T-helper 1 cell treated with Interleukin-12 subunit alpha and Interleukin-12 subunit beta and Interleukin-4 antibody, amounts not matched to agents 30 μg/mL and 1 μg/mL, for 36 hours (primary cell): Measurements from ENCODE around the gene NPHP1.
"Not testable (repeated sequence)": the region's sequence is repeated elsewhere in the genome, so short reads cannot be mapped to it uniquely, and the experiment has no call there.

Experiments used
- H3K27ac Mint-ChIP-seq: one replicate; pipeline ENCODE4 v1.8.0; 2021; ENCODE audit warnings: mild to moderate bottlenecking, mixed read lengths
- H3K27me3 Mint-ChIP-seq: one replicate; pipeline ENCODE4 v1.8.0; 2021; ENCODE audit warnings: low read depth, mixed read lengths
- H3K36me3 Mint-ChIP-seq: one replicate; pipeline ENCODE4 v1.8.0; 2021; ENCODE audit warnings: low read depth, mixed read lengths
- H3K4me1 Mint-ChIP-seq: one replicate; pipeline ENCODE4 v1.8.0; 2021; ENCODE audit warnings: low read depth, mixed read lengths
- H3K4me3 Mint-ChIP-seq: one replicate; pipeline ENCODE4 v1.8.0; 2021; ENCODE audit warnings: mild to moderate bottlenecking, moderate library complexity, mixed read lengths
- H3K9me3 Mint-ChIP-seq: one replicate; pipeline ENCODE4 v1.8.0; 2021; ENCODE audit warnings: mixed read lengths

NPHP1 gene

GRCh38 chr2:110126086-110126773 is 78.6 kb downstream of the NPHP1 start:
- no peaks in the 10 kb centered on the region for H3K27me3 Mint-ChIP-seq
- no peaks in the 10 kb centered on the region for H3K36me3 Mint-ChIP-seq
- no peaks in the 10 kb centered on the region for H3K4me1 Mint-ChIP-seq
- H3K27ac Mint-ChIP-seq, result no peak overlapping the region
- no peak overlapping the region for H3K4me3 Mint-ChIP-seq
- H3K9me3 Mint-ChIP-seq, result no peaks in the 10 kb centered on the region

DNA sequence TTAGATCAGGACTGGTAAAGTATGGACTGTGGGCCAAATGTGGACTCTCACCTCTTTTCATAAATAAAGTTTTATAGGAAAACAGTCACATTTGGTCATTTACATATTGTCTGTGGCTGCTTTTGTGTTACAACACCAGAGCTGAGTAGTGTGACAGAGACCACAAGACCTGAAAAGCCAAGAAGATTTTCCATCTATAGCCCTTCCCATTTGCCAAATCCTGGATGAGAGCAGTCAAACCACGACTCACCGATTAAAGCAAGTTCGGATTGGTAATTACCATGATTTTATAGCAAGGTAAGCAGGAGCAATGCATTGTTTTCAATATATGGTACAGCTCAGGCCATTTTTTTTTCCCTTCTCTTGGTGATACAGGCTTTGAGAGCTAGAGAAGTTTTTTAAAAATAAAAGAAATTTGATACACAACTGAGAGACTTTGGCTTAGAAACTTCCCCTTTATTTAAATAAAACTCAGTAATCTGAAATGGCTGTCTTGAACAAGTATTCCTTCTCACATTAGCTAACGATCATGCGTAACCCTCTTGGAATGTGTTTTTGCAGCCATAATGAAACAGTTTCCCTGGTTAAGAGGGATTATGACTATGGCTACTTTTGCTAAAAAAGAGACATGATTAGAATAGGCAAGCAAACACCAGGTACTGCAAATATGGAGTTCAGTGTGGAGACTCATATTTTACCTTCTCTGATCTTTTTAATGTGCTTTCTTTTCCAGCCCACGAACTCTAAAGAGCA is 79.7 kb downstream of the NPHP1 start:
- Mint-ChIP-seq H3K4me3 (no peak overlapping the region), H3K4me1 (peaks cover 3% of the 10 kb centered on the region), H3K27ac (no peak overlapping the region), H3K9me3 (no peaks in the 10 kb centered on the region), H3K27me3 (peaks cover 4% of the 10 kb centered on the region), H3K36me3 (no peaks in the 10 kb centered on the region)

- Mint-ChIP-seq H3K4me1 (peaks cover 4% of the 10 kb centered on the region), H3K27me3 (peaks cover 4% of the 10 kb centered on the region), H3K4me3 (no peak overlapping the region), H3K9me3 (no peaks in the 10 kb centered on the region), H3K36me3 (no peaks in the 10 kb centered on the region), H3K27ac (no peak overlapping the region)
Observed at GRCh38 chr2:110124038-110124825, 80.6 kb downstream of the NPHP1 start.

DNA sequence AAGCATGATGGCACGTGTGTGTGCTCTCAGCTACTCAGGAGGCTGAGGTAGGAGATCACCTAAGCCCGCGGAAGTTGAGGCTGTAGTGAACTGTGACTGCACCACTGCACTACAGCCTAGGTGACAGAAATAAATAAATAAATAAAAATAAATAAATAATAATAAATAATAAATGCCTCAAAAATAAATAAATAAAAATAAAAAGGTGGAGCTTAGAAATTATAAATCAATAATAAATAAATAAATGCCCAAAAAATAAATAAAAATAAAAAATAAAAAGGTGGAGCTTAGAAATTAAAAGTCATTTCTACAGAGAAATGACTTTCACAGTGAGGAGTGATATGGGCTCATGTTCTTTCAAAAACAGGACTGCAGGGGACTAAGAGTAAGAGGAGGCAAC is 83.2 kb downstream of the NPHP1 start:
- no peaks in the 10 kb centered on the region for H3K9me3 Mint-ChIP-seq
- H3K27ac Mint-ChIP-seq, result no peak overlapping the region
- no peaks in the 10 kb centered on the region for H3K36me3 Mint-ChIP-seq
- no peak overlapping the region for H3K4me3 Mint-ChIP-seq
- H3K4me1 Mint-ChIP-seq, result peaks cover 4% of the 10 kb centered on the region
- peaks cover 27% of the 10 kb centered on the region for H3K27me3 Mint-ChIP-seq

DNA sequence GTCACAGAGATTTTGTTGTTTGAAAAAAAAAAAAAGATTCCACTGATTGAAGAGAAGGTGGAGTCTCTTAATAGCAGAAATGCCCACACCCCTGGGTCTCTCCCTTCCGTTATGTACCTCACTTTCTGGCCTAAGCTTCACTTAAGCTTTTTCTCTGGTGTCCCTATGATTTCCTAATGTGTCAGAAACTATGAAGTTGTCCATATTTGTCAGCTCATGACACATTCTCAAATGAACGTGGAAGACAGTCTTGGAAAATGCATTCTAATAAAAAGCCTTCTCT is 83.8 kb downstream of the NPHP1 start:
- Mint-ChIP-seq H3K27me3 (peaks cover 33% of the 10 kb centered on the region), H3K27ac (no peak overlapping the region), H3K36me3 (no peaks in the 10 kb centered on the region), H3K9me3 (no peaks in the 10 kb centered on the region), H3K4me1 (peaks cover 4% of the 10 kb centered on the region), H3K4me3 (no peak overlapping the region)

DNA sequence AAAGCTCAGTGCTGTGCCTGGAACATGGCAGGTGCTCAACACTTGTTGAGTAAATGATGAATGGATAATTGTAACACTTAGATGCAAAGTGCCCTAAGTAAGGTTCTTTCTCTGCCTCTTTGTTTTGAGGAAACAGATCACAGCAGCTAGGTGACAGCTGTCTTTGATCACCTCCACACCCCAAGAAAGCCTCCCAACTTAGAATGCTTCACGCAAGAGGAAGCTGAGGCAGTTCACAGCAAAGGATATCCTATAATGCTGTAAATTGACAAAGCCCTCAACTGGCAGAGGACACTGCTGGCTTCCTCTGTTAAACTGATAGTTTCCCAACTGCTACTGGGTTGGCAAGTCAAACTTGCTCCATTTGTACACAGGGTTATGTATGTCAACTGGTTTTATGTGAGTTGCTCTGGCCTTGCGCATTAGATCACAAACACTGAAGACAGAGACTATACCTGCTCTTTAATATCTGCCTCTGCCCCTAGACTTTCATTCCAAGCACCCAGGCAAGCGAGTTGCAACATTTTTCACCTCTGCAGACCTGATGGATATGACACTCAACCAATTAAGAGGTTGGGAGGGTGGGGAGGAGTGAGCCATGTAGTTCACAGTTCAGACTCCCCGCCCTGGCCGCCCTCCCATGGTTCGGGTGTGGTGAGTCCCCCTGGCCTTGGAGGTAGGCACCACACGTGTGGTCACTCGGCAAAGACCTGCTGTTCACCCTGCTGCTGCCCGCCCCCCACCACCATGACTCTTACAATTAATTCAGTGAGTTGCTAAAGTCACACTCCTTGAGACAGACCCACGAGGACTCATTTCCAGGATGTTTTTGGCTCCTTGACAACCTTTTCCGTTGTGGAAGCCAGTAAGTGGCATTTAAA is 84.4 kb downstream of the NPHP1 start:
- H3K27ac Mint-ChIP-seq, result no peak overlapping the region
- H3K4me3 Mint-ChIP-seq, result no peak overlapping the region
- H3K4me1 Mint-ChIP-seq, result peaks cover 4% of the 10 kb centered on the region
- H3K36me3 Mint-ChIP-seq, result no peaks in the 10 kb centered on the region
- no peaks in the 10 kb centered on the region for H3K9me3 Mint-ChIP-seq
- H3K27me3 Mint-ChIP-seq, result peaks cover 36% of the 10 kb centered on the region

DNA sequence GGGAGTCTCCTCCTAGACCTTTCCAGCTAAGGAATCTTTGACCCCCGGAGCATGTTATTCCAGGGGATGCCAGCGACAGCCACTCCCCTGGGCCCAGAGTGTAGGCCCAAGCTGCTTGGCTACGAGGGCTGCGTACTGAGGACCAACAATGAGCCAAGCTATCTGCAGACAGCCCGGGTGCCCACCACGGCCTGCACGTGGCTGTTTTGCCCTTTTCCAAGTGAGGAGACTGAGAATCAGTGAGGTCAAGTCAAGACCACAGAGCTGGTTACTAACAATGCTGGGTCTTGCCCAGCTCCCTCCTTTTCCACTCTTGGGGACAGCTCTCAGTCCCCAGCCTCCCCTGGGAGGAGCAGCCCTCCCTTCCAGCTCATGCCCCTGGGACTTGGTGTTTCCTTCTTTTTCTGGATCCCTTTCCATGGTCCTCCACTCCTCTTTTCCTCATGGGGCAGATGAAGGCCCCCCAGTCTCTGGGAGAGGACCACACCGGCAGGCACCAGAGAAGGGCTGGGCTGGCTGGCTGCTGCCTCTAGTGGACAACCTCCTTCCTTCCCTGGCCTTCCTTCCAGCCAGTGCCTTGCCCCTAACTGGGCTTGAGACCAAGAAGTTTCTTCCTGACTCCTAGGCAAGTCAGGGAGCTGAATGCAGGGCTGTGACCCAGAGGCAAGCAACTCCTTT is 88.6 kb downstream of the NPHP1 start:
- H3K4me1 Mint-ChIP-seq, result peaks cover 18% of the 10 kb centered on the region
- no peak overlapping the region for H3K4me3 Mint-ChIP-seq
- no peaks in the 10 kb centered on the region for H3K9me3 Mint-ChIP-seq
- peaks cover 2% of the 10 kb centered on the region for H3K36me3 Mint-ChIP-seq
- H3K27me3 Mint-ChIP-seq, result peaks cover 52% of the 10 kb centered on the region
- no peak overlapping the region for H3K27ac Mint-ChIP-seq

- H3K9me3 Mint-ChIP-seq, result no peaks in the 10 kb centered on the region
- H3K27ac Mint-ChIP-seq, result no peak within 1 kb of the TSS
Observed at GRCh38 chr2:110115291-110116032, 89.4 kb downstream of the NPHP1 start, which contains the start of gene MALL. MALL (minus strand) TSS chr2:110115822; CDS start chr2:110115792, 30 bp downstream.

GRCh38 chr2:110114831-110115255 is 90.0 kb downstream of the NPHP1 start:
- Mint-ChIP-seq H3K27me3 (peaks cover 54% of the 10 kb centered on the region), H3K27ac (no peak overlapping the region), H3K9me3 (no peaks in the 10 kb centered on the region), H3K4me3 (no peak overlapping the region), H3K36me3 (peaks cover 5% of the 10 kb centered on the region), H3K4me1 (peaks cover 19% of the 10 kb centered on the region)

More at GRCh38 chr2:110115291-110116032, 89.4 kb downstream of the NPHP1 start, which contains the start of gene MALL:
- H3K4me3 Mint-ChIP-seq, result no peak within 1 kb of the TSS
- H3K27me3 Mint-ChIP-seq, result peaks cover 51% of the 10 kb centered on the region
- peaks cover 2% of the 10 kb centered on the region for H3K36me3 Mint-ChIP-seq
- peaks cover 18% of the 10 kb centered on the region for H3K4me1 Mint-ChIP-seq

GRCh38 chr2:110113961-110114591 is 90.7 kb downstream of the NPHP1 start:
- H3K27me3 Mint-ChIP-seq, result peaks cover 58% of the 10 kb centered on the region
- no peaks in the 10 kb centered on the region for H3K9me3 Mint-ChIP-seq
- no peak overlapping the region for H3K4me3 Mint-ChIP-seq
- peaks cover 5% of the 10 kb centered on the region for H3K36me3 Mint-ChIP-seq
- peaks cover 24% of the 10 kb centered on the region for H3K4me1 Mint-ChIP-seq
- no peak overlapping the region for H3K27ac Mint-ChIP-seq

GRCh38 chr2:110108291-110108690 is 96.5 kb downstream of the NPHP1 start:
- peaks cover 48% of the 10 kb centered on the region for H3K27me3 Mint-ChIP-seq
- not testable (repeated sequence) for H3K9me3 Mint-ChIP-seq, H3K4me3 Mint-ChIP-seq, H3K36me3 Mint-ChIP-seq, H3K27ac Mint-ChIP-seq
- peaks cover 15% of the 10 kb centered on the region for H3K4me1 Mint-ChIP-seq

- Mint-ChIP-seq H3K36me3 (peaks cover 2% of the 10 kb centered on the region), H3K27me3 (peaks cover 44% of the 10 kb centered on the region), H3K27ac (no peak overlapping the region), H3K9me3 (no peaks in the 10 kb centered on the region), H3K4me3 (no peak overlapping the region), H3K4me1 (peaks cover 14% of the 10 kb centered on the region)
Observed at GRCh38 chr2:110107092-110108079, 97.4 kb downstream of the NPHP1 start.
